ENCODE results near the gene FKBP14. TPM values are rescaled to one million over a fixed set of nuclear protein-coding genes. Genes with fewer than 3 reads are reported as not detected.

The FKBP14 gene
- total and polyA plus RNA-seq, 11 donors = 2.5 to 19.0 (median 13.2) TPM

DNA sequence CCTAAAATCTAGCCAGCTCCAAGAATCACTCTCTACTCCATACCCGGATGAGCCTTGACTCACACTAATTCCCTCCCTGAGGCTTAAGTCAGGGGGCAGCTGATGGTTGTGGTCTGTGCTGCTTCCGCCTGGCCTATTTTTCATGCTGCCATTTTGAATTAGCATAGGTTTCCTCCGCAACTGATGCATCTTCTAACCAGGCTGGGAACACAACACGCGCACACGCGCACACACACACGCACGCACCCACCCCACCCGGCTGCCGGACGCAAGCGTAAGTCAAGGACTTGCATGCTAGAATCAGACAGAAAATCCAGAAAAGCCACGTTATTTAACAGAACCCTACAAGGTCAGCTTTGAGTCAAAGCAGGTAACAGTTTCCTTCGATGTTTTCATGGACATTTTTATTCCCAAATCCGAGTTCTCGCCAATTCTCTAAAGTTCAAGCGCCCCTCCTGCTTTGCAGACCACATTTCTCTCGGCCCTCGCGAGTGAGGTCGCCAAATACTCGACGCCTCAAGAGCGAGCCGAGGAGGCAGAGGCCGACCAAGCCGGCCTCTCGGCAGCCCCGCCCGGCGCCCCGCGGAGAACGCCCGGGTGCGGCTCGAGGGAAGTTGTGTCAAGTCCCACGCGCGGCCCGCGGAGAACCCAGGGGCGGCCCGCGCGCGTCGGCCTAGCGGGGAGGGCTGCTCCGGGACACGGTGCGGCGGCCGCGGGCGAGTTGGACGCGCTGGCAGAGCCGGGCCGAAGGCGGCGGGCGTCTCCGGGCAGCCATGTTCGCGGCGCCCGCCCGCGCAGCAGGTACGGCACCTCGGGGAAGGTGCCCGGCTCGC is 37.9 kb downstream of the FKBP14 start:
- Histone ChIP-seq H3K4me1 (peaks cover 0 to 19% (median 3%) of the 10 kb centered on the region in 12 donors), H3K4me3 (peak overlapping the region; percentile 47 to 97 (median 88)), H3K27me3 (peaks cover 0 to 24% (median 0%) of the 10 kb centered on the region in 9 donors), H3K36me3 (no peaks in the 10 kb centered on the region), H3K9me3 (peaks cover 0 to 16% (median 11%) of the 10 kb centered on the region in 12 donors), H3K27ac (peak overlapping the region; percentile 43 to 91 (median 80))
- 12 to 26% (median 15%) methylated on average over 42 to 75 of the region's 75 CpGs for WGBS, 4 donors
- DNase-seq (peak; percentile 39 to 73 (median 50)), ATAC-seq (peak in 3 of 4 donors; percentile 48 to 69 (median 66))
- TF ChIP-seq POLR2A (IDR thresholded peaks at IDR 0.05) = no peak
- TF ChIP-seq, protein P1, sequence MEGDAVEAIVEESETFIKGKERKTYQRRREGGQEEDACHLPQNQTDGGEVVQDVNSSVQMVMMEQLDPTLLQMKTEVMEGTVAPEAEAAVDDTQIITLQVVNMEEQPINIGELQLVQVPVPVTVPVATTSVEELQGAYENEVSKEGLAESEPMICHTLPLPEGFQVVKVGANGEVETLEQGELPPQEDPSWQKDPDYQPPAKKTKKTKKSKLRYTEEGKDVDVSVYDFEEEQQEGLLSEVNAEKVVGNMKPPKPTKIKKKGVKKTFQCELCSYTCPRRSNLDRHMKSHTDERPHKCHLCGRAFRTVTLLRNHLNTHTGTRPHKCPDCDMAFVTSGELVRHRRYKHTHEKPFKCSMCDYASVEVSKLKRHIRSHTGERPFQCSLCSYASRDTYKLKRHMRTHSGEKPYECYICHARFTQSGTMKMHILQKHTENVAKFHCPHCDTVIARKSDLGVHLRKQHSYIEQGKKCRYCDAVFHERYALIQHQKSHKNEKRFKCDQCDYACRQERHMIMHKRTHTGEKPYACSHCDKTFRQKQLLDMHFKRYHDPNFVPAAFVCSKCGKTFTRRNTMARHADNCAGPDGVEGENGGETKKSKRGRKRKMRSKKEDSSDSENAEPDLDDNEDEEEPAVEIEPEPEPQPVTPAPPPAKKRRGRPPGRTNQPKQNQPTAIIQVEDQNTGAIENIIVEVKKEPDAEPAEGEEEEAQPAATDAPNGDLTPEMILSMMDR (IDR thresholded peaks at IDR 0.05) = no peak
- intact Hi-C loops (cut with DNase I) = loop anchor here in 1 of 10 donors (5.0 kb wide), 1 partner anchor 39 kb away; the partner anchor contains the start of genes FKBP14 and PLEKHA8

DNA sequence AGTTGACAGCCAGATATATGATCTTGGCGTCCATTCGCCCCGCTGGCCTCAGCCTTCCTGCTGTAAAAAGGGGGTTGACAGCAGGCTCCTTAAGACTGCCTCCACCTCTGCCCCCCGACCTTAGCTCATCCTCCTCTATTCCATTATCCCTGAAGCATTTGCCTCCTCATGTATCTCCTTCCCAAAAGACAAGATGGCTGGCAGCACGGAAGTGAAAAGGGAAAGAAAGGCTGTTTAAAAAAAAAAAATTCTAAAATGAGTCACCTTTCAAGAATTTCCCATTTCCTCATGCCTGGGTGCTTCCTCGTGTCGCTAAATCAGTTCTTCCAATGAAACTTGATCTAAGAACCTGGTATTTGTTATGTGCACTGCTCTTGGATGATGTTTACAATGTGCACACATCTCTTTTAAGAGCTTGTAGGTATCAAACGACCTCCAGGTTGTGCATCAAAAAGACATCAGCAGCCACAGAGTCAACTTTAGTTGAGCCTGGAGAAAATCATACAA is 38.6 kb downstream of the FKBP14 start:
- 63 to 71% (median 65%) methylated on average over 8 of the region's 8 CpGs for WGBS, 4 donors
- H3K9me3 ChIP-seq = peaks cover 0 to 8% (median 3%) of the 10 kb centered on the region in 12 donors

DNA sequence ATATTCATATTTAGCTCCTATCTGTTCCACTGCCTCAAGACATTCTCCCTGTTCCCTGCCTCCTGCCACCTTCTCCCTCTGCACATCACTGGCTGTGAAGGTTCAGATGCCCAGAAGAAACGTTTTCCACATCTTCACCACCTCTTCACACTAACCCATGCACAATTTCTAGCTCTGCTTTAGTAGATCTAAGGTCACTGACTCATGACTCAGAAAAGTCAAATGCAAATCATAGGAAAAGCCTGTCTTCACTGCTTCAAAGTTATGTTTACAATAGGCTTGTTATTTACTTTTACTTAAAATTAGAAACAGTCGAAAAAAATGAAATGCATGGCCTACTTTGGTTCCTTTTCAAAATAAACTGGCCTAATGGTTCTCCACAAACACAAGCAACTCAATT is 39.4 kb downstream of the FKBP14 start:
- Histone ChIP-seq H3K4me3 (no peak overlapping the region), H3K9me3 (peaks cover 0 to under 1% (median 0%) of the 10 kb centered on the region in 12 donors), H3K27me3 (peaks cover 0 to 24% (median 0%) of the 10 kb centered on the region in 9 donors), H3K27ac (peak overlapping the region in 3 of 12 donors; percentile 78 to 88 (median 88)), H3K4me1 (peaks cover 0 to 19% (median 3%) of the 10 kb centered on the region in 12 donors), H3K36me3 (no peaks in the 10 kb centered on the region)
- intact Hi-C loops (cut with DNase I) = loop anchor here in 1 of 10 donors (5.0 kb wide), 1 partner anchor 40 kb away; the partner anchor contains the start of genes FKBP14 and PLEKHA8
- DNase-seq = no peak
- TF ChIP-seq POLR2A (IDR thresholded peaks at IDR 0.05) = no peak
- TF ChIP-seq, protein P1 (IDR thresholded peaks at IDR 0.05) = no peak
- WGBS, 4 donors = 66 to 80% (median 72%) methylated on average over 2 of the region's 2 CpGs
- ATAC-seq = no peak

More for the DNA sequence above, 38.6 kb downstream of the FKBP14 start:
- Histone ChIP-seq H3K36me3 (no peaks in the 10 kb centered on the region), H3K4me3 (peak overlapping the region in 8 of 12 donors; percentile 74 to 95 (median 90)), H3K4me1 (peaks cover 0 to 19% (median 3%) of the 10 kb centered on the region in 12 donors), H3K27me3 (peaks cover 0 to 24% (median 0%) of the 10 kb centered on the region in 9 donors), H3K27ac (peak overlapping the region in 10 of 12 donors; percentile 63 to 91 (median 80))
- no peak for TF ChIP-seq POLR2A (IDR thresholded peaks at IDR 0.05)
- TF ChIP-seq, protein P1 (IDR thresholded peaks at IDR 0.05) = no peak
- no peak for DNase-seq
- peak in 2 of 4 donors; percentile 14 to 39 for ATAC-seq
- intact Hi-C loops (cut with DNase I) = loop anchor here in 1 of 10 donors (5.0 kb wide), 1 partner anchor 39 kb away; the partner anchor contains the start of genes FKBP14 and PLEKHA8

DNA sequence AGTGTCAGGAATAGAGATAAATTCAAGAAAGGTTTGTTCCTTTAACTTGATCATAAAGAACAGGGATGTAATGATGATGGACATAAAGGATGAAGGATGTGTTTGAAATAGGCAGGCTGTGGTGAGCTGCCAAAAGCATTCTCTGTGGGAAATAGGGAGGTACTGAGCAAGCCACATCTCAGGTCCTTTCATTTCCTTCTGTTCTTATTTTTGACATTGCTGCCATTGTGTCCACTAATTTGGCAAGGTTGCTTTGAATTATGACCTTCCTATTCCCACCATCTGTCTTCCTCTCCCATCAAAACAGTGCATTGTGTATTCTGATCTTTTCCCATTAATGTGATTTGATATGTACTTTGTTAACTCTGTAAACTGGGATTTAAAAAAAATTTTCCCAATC is 46.4 kb downstream of the FKBP14 start:
- intact Hi-C loops (cut with DNase I) = no loop called here
- no peaks in the 10 kb centered on the region for H3K27me3 ChIP-seq
- DNase-seq (no peak), ATAC-seq (no peak)
- H3K27ac ChIP-seq = no peak overlapping the region
- no peaks in the 10 kb centered on the region for H3K9me3 ChIP-seq
- TF ChIP-seq, protein P1 (IDR thresholded peaks at IDR 0.05) = no peak
- TF ChIP-seq POLR2A (IDR thresholded peaks at IDR 0.05) = no peak
- peaks cover 0 to 12% (median 2%) of the 10 kb centered on the region in 12 donors for H3K4me1 ChIP-seq
- no peak overlapping the region for H3K4me3 ChIP-seq
- no peaks in the 10 kb centered on the region for H3K36me3 ChIP-seq
